K562 (cell line): ENCODE measurements around the gene CT45A9. TPM values are rescaled to one million over a fixed set of nuclear protein-coding genes. Genes with fewer than 3 reads are reported as not detected.

ENCODE experiments used
- GATAD2B ChIP-seq: fragments of 450-650 bp; IDR thresholded peaks from 2 replicates; pipeline ENCODE4 v1.6.1; 2017; ENCODE audit warnings: mild to moderate bottlenecking, borderline replicate concordance
- HDAC1 ChIP-seq, 2 experiments: fragments of 450-650 bp; IDR thresholded peaks; 2 replicates each; pipeline ENCODE4 v1.6.1; 2016 to 2017; ENCODE audit warnings: inconsistent platforms in 1 of 2, mild to moderate bottlenecking in 1 of 2, moderate library complexity in 1 of 2
- HMG20A ChIP-seq: fragments of 450-650 bp; formaldehyde crosslinking; conservative IDR thresholded peaks from 2 replicates; pipeline ENCODE4 v1.4.0; 2020; ENCODE audit warnings: mild to moderate bottlenecking, mixed read lengths
- HMGN3 ChIP-seq: IDR thresholded peaks from 2 replicates; pipeline ENCODE4 v1.6.1; 2011; ENCODE audit warnings: borderline replicate concordance, low read depth, mild to moderate bottlenecking, mixed read lengths, low read length; ENCODE audit not compliant: insufficient read length; ENCODE audit errors: extremely low read depth
- KDM1A ChIP-seq, 2 experiments: fragments of 450-650 bp; IDR thresholded peaks; 2 replicates each; pipeline ENCODE4 v1.6.1; 2016; ENCODE audit warnings: mild to moderate bottlenecking in 2 of 2
- LCOR ChIP-seq: sonication (generic); formaldehyde crosslinking; IDR thresholded peaks from 2 replicates; pipeline ENCODE4 v1.8.0; 2022; ENCODE audit warnings: mild to moderate bottlenecking, missing genetic modification reagents
- RFX5 ChIP-seq: IDR thresholded peaks from 2 replicates; pipeline ENCODE4 v1.6.1; 2011; ENCODE audit warnings: low read depth, mild to moderate bottlenecking, improper control_type of control experiment, low read length
- SRSF9 ChIP-seq: fragments of 200-400 bp; formaldehyde crosslinking; IDR thresholded peaks from 2 replicates; pipeline ENCODE4 v1.6.1; 2017; ENCODE audit warnings: low read depth, low read length, borderline replicate concordance
- ZFX ChIP-seq: sonication (generic); formaldehyde crosslinking; IDR thresholded peaks from 2 replicates; pipeline ENCODE4 v1.8.0; 2022; ENCODE audit warnings: mild to moderate bottlenecking, missing genetic modification reagents, moderate library complexity
- ZNF347 ChIP-seq: fragments of 450-650 bp; formaldehyde crosslinking; IDR thresholded peaks from 2 replicates; pipeline ENCODE4 v1.4.0; 2020; ENCODE audit warnings: low read depth, mild to moderate bottlenecking, moderate library complexity
- ZNF766 ChIP-seq: fragments of 200-800 bp; sonication (Bioruptor generic); conservative IDR thresholded peaks from 2 replicates; pipeline ENCODE4 v1.6.1; 2016; ENCODE audit warnings: missing genetic modification characterization, missing compliant biosample characterization
- polyA plus RNA-seq, 8 experiments: library from polyadenylated mRNA; depleted of rRNA in 4 of 8; stranded (reverse) in 5 of 8; unstranded in 3 of 8; fragments of >200 nt; fragmentation: Nextera tagmentation in 2 of 8; fragmentation: Illumina TruSeq in 1 of 8; extraction: Ambion mirVana in 2 of 8; extraction: Trizol in 1 of 8; gene quantifications; 2 replicates each; pipeline versions ENCODE4 v1.2.1 to v1.2.3, GENCODE V29; 2011 to 2014; ENCODE audit warnings: inconsistent platforms in 1 of 8, missing spikeins in 1 of 8
- total RNA-seq, 7 experiments: library from RNA; depleted of rRNA in 6 of 7; stranded (reverse); fragments of >200 nt in 6 of 7; fragmentation: Illumina TruSeq in 2 of 7; extraction: Trizol in 2 of 7; gene quantifications; 2 replicates each; pipeline versions ENCODE4 v1.2.1 to v1.2.3, GENCODE V29; 2011 to 2021; ENCODE audit warnings: low replicate concordance in 1 of 7
- TF ChIP-seq, protein P1 (sequence below), 2 experiments: IDR thresholded peaks; 2 replicates each; pipeline ENCODE4 v1.6.1; 2012; ENCODE audit warnings: improper control_type of control experiment in 2 of 2, low read depth in 2 of 2, low read length in 2 of 2, borderline replicate concordance in 1 of 2
- TF ChIP-seq, protein P2 (sequence below): fragments of 450-650 bp; formaldehyde crosslinking; IDR thresholded peaks from 2 replicates; pipeline ENCODE4 v1.4.0; 2020; ENCODE audit warnings: mild to moderate bottlenecking, moderate library complexity
- TF ChIP-seq, protein P3 (sequence below), 3 experiments: IDR thresholded peaks in 2 of 3; conservative IDR thresholded peaks in 1 of 3; 2 replicates each; pipeline ENCODE4 v1.5.1; 2011 to 2012; ENCODE audit warnings: low read length in 3 of 3, mild to moderate bottlenecking in 3 of 3, control low read depth in 2 of 3, improper control_type of control experiment in 1 of 3, inconsistent platforms in 1 of 3, low read depth in 1 of 3, mixed read lengths in 1 of 3, moderate library complexity in 1 of 3; ENCODE audit not compliant: insufficient read depth in 2 of 3
- TF ChIP-seq, protein P4 (sequence below): sonication (generic); formaldehyde crosslinking; IDR thresholded peaks from 2 replicates; pipeline ENCODE4 v1.5.0; 2020; ENCODE audit warnings: missing genetic modification reagents
- TF ChIP-seq, protein P5 (sequence below): fragments of 450-650 bp; IDR thresholded peaks from 2 replicates; pipeline ENCODE4 v1.6.1; 2016; ENCODE audit warnings: borderline replicate concordance
- TF ChIP-seq, protein P6 (sequence below): IDR thresholded peaks from 3 replicates; pipeline ENCODE4 v1.6.1; 2011; ENCODE audit warnings: borderline replicate concordance, mild to moderate bottlenecking; ENCODE audit not compliant: insufficient read length, insufficient read depth

The CT45A9 gene
- total and polyA plus RNA-seq, 9 of the 15 experiments (the other 6 are each of a cell fraction or from before 2014, with no cell fraction given): 6.5 to 27.7 (median 9.6) TPM; not detected in 4

DNA sequence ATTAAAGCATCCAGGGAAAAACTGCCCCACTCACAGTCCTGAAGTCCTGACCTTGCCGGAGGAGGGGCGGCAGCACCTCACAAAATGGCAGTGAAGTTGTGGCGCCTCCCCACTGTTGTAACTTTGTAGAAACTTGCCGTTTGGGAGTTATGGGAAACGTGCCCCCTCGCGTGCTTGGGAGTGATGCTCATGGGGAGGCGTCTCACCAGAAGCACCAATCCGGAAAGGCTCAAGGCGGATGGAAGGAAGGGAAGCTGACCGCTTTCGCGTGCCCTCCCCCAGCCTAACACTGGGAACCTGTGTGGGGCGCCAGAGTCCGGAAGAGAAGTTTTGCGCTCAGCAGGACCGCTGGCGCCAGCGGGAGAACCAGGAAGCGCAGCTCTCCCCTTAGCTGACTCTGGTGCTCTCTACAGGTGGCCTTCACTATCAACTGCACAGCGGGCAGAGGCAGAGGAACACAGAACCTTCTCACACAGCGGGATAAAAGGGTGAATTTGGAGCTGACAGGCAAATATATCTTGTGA lies 21.7 kb upstream of the CT45A9 start, which contains the start of the genes CT45A10 and SAGE1 (continued):
- TF ChIP-seq, protein P1, sequence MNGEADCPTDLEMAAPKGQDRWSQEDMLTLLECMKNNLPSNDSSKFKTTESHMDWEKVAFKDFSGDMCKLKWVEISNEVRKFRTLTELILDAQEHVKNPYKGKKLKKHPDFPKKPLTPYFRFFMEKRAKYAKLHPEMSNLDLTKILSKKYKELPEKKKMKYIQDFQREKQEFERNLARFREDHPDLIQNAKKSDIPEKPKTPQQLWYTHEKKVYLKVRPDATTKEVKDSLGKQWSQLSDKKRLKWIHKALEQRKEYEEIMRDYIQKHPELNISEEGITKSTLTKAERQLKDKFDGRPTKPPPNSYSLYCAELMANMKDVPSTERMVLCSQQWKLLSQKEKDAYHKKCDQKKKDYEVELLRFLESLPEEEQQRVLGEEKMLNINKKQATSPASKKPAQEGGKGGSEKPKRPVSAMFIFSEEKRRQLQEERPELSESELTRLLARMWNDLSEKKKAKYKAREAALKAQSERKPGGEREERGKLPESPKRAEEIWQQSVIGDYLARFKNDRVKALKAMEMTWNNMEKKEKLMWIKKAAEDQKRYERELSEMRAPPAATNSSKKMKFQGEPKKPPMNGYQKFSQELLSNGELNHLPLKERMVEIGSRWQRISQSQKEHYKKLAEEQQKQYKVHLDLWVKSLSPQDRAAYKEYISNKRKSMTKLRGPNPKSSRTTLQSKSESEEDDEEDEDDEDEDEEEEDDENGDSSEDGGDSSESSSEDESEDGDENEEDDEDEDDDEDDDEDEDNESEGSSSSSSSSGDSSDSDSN (IDR thresholded peaks at IDR 0.05; ENCODE audit: borderline replicate concordance in 1 of 2, low read depth in 2 of 2, low read length in 2 of 2): peak; percentile 67 to 75; a peak in 2 of 4 replicates
- peak; percentile 75 for TF ChIP-seq LCOR
- peak; percentile 62; the same call in 1 of the 2 replicates for TF ChIP-seq GATAD2B
- TF ChIP-seq HMG20A (CRISPR knock-in tag): no peak
- no peak for TF ChIP-seq HMGN3
- peak; percentile 29; the same call in 1 of the 2 replicates for TF ChIP-seq ZFX
- TF ChIP-seq, protein P2, sequence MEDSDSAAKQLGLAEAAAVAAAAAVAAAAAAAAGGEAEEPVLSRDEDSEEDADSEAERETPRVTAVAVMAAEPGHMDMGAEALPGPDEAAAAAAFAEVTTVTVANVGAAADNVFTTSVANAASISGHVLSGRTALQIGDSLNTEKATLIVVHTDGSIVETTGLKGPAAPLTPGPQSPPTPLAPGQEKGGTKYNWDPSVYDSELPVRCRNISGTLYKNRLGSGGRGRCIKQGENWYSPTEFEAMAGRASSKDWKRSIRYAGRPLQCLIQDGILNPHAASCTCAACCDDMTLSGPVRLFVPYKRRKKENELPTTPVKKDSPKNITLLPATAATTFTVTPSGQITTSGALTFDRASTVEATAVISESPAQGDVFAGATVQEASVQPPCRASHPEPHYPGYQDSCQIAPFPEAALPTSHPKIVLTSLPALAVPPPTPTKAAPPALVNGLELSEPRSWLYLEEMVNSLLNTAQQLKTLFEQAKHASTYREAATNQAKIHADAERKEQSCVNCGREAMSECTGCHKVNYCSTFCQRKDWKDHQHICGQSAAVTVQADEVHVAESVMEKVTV (CRISPR knock-in tag): no peak
- peak in 1 of 2 experiments; percentile 38; a peak in 1 of 4 replicates for TF ChIP-seq HDAC1 (IDR thresholded peaks at IDR 0.05)
- no peak for TF ChIP-seq ZNF347 (CRISPR knock-in tag)
- TF ChIP-seq, protein P3, sequence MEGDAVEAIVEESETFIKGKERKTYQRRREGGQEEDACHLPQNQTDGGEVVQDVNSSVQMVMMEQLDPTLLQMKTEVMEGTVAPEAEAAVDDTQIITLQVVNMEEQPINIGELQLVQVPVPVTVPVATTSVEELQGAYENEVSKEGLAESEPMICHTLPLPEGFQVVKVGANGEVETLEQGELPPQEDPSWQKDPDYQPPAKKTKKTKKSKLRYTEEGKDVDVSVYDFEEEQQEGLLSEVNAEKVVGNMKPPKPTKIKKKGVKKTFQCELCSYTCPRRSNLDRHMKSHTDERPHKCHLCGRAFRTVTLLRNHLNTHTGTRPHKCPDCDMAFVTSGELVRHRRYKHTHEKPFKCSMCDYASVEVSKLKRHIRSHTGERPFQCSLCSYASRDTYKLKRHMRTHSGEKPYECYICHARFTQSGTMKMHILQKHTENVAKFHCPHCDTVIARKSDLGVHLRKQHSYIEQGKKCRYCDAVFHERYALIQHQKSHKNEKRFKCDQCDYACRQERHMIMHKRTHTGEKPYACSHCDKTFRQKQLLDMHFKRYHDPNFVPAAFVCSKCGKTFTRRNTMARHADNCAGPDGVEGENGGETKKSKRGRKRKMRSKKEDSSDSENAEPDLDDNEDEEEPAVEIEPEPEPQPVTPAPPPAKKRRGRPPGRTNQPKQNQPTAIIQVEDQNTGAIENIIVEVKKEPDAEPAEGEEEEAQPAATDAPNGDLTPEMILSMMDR (IDR thresholded peaks at IDR 0.05 in 2 of 3, conservative IDR thresholded peaks at IDR 0.05 in 1 of 3; ENCODE audit: insufficient read depth in 2 of 3, low read depth in 1 of 3, low read length in 3 of 3): peak; percentile 85 to 98 (median 85)
- TF ChIP-seq, protein P4, sequence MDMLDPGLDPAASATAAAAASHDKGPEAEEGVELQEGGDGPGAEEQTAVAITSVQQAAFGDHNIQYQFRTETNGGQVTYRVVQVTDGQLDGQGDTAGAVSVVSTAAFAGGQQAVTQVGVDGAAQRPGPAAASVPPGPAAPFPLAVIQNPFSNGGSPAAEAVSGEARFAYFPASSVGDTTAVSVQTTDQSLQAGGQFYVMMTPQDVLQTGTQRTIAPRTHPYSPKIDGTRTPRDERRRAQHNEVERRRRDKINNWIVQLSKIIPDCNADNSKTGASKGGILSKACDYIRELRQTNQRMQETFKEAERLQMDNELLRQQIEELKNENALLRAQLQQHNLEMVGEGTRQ (CRISPR knock-in tag): no peak
- TF ChIP-seq, protein P5, sequence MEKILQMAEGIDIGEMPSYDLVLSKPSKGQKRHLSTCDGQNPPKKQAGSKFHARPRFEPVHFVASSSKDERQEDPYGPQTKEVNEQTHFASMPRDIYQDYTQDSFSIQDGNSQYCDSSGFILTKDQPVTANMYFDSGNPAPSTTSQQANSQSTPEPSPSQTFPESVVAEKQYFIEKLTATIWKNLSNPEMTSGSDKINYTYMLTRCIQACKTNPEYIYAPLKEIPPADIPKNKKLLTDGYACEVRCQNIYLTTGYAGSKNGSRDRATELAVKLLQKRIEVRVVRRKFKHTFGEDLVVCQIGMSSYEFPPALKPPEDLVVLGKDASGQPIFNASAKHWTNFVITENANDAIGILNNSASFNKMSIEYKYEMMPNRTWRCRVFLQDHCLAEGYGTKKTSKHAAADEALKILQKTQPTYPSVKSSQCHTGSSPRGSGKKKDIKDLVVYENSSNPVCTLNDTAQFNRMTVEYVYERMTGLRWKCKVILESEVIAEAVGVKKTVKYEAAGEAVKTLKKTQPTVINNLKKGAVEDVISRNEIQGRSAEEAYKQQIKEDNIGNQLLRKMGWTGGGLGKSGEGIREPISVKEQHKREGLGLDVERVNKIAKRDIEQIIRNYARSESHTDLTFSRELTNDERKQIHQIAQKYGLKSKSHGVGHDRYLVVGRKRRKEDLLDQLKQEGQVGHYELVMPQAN: no peak
- peak; percentile 55 to 68; a peak in 2 of 4 replicates for TF ChIP-seq KDM1A (IDR thresholded peaks at IDR 0.05)
- TF ChIP-seq, protein P6, sequence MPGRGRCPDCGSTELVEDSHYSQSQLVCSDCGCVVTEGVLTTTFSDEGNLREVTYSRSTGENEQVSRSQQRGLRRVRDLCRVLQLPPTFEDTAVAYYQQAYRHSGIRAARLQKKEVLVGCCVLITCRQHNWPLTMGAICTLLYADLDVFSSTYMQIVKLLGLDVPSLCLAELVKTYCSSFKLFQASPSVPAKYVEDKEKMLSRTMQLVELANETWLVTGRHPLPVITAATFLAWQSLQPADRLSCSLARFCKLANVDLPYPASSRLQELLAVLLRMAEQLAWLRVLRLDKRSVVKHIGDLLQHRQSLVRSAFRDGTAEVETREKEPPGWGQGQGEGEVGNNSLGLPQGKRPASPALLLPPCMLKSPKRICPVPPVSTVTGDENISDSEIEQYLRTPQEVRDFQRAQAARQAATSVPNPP: no peak
- TF ChIP-seq ZNF766 (CRISPR knock-in tag): no peak
- no peak for TF ChIP-seq RFX5
- TF ChIP-seq SRSF9: no peak
